ENCODE results near the gene WDR26.
"Not testable (repeated sequence)": the region's sequence is repeated elsewhere in the genome, so short reads cannot be mapped to it uniquely, and the experiment has no call there.

The WDR26 gene

DNA sequence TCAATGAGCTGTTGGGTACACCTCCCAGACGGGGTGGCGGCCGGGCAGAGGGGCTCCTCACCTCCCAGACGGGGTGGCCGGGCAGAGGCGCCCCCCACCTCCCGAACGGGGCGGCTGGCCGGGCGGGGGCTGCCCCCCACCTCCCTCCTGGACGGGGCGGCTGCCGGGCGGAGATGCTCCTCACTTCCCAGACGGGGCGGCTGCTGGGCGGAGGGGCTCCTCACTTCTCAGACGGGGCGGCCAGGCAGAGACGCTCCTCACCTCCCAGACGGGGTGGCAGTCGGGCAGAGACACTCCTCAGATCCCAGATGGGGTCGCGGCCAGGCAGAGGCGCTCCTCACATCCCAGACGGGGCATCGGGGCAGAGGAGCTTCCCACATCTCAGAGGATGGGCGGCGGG is 84.9 kb downstream of the WDR26 start:
- not testable (repeated sequence) for DNase-seq (ENCODE audit: low read depth in 3 of 3)

DNA sequence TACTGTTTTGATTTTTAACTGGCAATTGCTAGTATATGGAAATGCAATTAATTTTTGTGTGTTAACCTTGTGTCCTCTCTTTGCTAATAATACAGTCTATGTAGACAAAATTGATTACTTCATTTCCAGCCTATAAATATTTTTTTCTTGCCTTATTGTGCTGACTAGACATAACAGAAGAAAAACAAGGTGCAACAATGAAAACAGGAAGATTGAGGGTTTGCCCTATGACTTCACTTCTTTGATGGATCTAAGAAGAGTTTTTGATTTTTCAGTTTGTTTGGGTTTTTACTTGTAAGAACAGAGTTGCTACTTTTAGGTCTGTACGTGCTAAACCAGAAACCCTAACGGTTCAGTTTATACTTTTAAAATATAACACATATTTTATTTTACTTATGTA is 86.5 kb downstream of the WDR26 start:
- no peak for DNase-seq (ENCODE audit: low read depth in 3 of 3)

DNA sequence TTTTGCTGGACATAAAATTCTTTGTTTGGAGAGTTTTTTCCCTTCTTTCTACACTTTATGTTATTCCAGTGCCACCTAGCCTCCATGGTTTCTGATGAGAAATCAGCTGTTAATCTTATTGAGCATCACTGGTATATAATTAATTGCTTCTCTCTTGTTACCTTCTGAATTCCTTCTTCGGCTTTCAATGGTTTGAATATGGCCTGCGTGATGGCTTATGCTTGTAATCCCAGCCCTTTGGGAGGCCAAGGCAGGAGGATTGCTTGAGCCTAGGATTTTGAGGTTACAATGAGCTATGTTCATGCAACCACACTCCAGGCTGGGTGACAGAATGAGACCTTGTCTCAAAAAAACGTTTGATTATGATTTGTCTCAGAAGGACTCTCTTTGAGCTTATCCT is 90.9 kb downstream of the WDR26 start:
- no peak for DNase-seq (ENCODE audit: low read depth in 3 of 3)

DNA sequence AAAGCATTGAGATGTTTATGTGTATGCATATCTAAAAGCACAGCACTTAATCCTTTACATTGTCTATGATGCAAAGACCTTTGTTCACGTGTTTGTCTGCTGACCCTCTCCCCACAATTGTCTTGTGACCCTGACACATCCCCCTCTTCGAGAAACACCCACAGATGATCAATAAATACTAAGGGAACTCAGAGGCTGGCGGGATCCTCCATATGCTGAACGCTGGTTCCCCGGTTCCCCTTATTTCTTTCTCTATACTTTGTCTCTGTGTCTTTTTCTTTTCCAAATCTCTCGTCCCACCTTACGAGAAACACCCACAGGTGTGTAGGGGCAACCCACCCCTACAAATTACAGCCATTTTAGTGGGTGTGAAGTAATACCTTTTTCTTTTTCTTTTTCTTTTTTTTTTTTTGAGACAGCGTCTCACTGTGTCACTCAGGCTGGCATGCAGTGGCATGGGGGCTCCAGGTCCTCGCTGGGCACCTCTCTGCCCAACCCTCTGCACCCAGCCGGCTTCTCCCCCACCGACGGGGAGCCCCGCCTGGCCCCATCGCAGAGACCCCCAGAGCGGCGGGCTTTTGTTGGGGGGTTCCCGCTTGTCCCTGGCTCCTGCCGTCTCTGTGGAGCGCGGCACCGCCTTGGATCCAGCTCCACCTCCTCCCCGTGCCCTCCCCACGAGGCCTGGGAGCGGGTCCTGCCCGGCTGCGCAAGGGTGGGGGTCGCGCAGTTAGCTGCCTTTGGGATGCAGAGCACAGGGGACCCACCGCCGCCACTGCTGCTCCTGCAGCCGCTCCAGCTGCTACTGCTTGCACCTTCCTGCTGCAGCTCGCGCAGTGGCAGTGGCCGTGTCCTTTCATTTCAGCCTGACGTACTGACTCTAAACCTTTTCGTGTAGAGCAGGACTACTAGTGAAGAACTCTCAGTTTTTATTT is 93.9 kb downstream of the WDR26 start:
- peak in 1 of 3 experiments; percentile 24 for DNase-seq (ENCODE audit: low read depth in 3 of 3)

DNA sequence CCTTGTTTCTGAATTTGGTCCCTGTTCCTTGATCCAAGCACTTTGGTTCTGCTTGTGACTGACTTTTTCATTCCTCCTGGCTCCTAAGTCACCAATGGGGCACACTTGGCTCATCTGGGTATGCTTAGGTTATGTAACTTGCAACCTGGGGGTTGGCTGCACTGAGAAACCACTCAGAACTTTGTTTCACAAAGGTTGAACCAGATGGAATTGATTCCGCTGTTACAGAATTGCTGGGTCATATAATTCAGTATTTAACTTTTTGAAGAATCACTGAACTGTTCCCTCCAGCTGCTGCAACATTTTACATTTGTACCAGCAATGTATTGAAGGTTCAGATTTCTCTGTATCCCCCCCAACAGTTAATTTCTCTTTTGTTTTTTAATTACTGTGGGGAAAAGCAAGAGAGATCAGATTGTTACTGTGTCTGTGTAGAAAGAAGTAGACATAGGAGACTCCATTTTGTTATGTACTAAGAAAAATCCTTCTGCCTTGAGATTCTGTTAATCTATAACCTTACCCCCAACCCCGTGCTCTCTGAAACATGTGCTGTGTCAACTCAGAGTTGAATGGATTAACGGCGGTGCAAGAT is 95.1 kb downstream of the WDR26 start:
- no peak for DNase-seq (ENCODE audit: low read depth in 3 of 3)

DNA sequence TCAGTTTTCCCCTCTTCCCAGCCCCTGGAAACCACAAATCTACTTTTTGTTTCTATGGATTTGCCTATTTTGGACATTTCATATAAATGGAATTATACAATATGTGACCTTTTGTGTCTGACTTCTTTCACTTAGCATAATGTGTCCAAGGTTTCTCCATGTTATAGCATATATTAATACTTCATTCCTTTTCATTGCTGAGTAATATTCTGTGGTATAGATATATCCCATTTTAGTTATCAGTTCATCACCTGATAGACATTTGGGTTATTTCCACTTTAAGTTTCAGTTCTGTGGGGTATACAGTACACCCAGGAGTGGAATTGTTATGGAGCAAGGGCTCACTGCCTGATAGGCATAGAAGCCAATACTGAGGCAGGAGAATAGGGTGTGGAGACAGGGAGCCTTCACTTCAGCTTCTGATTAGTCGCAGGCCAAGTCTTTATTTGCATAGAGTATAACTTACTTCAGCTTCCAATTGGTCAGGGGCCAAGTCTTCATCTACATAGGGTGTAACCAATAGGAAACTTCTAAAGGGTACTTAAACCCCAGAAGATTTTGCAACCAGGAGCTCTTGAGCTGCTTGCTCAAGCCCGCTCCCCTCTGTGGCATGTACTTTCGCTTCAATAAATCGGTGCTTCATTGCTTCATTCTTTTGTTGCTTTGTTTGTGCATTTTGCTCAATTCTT is 96.3 kb downstream of the WDR26 start:
- DNase-seq (ENCODE audit: low read depth in 3 of 3): no peak

Measured in stimulated activated CD4-positive, alpha-beta T cell treated with anti-CD3 and anti-CD28 coated beads, TNF-alpha, amount 100 ng/mL, for 24 hours (primary cell).